K562 (cell line): ENCODE results near the gene LRP1-AS. TPM values are rescaled to one million over a fixed set of nuclear protein-coding genes. Genes with fewer than 3 reads are reported as not detected.
A peak's percentile ranks its signal among the peaks of the same experiment; 100 is the strongest.

ENCODE experiments used
- ATAC-seq: fragments of 200-7000 bp; cut with Tn5 transposase; 3 replicates; pipeline ENCODE4 v1.9.1; 2020; ENCODE audit warnings: moderate library complexity
- BruUV-seq: library from RNA; stranded (reverse); fragments of 400-500 nt; replicated peaks from 2 replicates; lab custom pipeline; 2021; lab: Mats Ljungman, UMichigan
- CTCF ChIA-PET: fragments of 300-600 bp; formaldehyde crosslinking; extraction: SDS; loops from one replicate; lab custom pipeline; 2021; ENCODE audit warnings: low intra/inter-chr PET ratio; lab: Yijun Ruan, JAX
- POLR2A ChIA-PET: fragments of 300-600, 350-650 bp; sonication (Branson Sonifier 250); formaldehyde crosslinking; extraction: SDS; loops from one replicate; lab custom pipeline; 2021; ENCODE audit warnings: antibody characterized with exemption, inconsistent platforms; lab: Yijun Ruan, JAX
- DNase-seq, 4 experiments: peaks; one replicate each; pipeline versions ENCODE4 v3.0.0 to v3.0.0-alpha.2; 2011 to 2018; ENCODE audit warnings: low spot score in 3 of 4, mixed read lengths in 3 of 4; ENCODE audit errors: extremely low read depth in 1 of 4
- FAIRE-seq: peaks from 2 replicates; lab custom pipeline; 2011; peaks lifted over from hg19 to GRCh38; lab: Jason Lieb, UNC
- H2AFZ ChIP-seq: 2 replicates; pipeline ENCODE4 v1.6.0; 2011; ENCODE audit warnings: low read depth, low read length, control low read depth, inconsistent platforms
- H3K27ac ChIP-seq: fragments of 200-600 bp; 3 replicates; pipeline ENCODE4 v1.8.0; 2011; ENCODE audit warnings: low read depth, mild to moderate bottlenecking, control low read depth, inconsistent platforms, low read length, moderate library complexity, mixed read lengths; ENCODE audit errors: extremely low read depth
- H3K27me3 ChIP-seq, 2 experiments: fragments of 300-600 bp in 1 of 2; 2 replicates in 1 of 2; 3 replicates in 1 of 2; pipeline versions ENCODE4 v1.6.0 to v1.8.0; 2011; ENCODE audit warnings: inconsistent platforms in 2 of 2, low read length in 2 of 2, mild to moderate bottlenecking in 1 of 2, mixed read lengths in 1 of 2, moderate library complexity in 1 of 2; ENCODE audit not compliant: control insufficient read depth in 2 of 2, insufficient read depth in 2 of 2
- H3K36me3 ChIP-seq: fragments of 300-600 bp; 3 replicates; pipeline ENCODE4 v1.8.0; 2011; ENCODE audit warnings: mild to moderate bottlenecking, low read length, inconsistent platforms; ENCODE audit not compliant: control insufficient read depth, insufficient read depth
- H3K4me1 ChIP-seq, 2 experiments: fragments of 200-600 bp in 1 of 2; replicated peaks in 1 of 2; 2 replicates in 1 of 2; 3 replicates in 1 of 2; pipeline versions ENCODE4 v1.5.1 to v1.8.0; 2011; ENCODE audit warnings: inconsistent platforms in 2 of 2, low read length in 2 of 2, mild to moderate bottlenecking in 1 of 2, mixed read lengths in 1 of 2, moderate library complexity in 1 of 2; ENCODE audit not compliant: control insufficient read depth in 2 of 2, insufficient read depth in 2 of 2
- H3K4me2 ChIP-seq: 2 replicates; pipeline ENCODE4 v1.6.1; 2011; ENCODE audit warnings: low read length, control low read depth, inconsistent platforms, mixed read lengths; ENCODE audit not compliant: insufficient read depth
- H3K4me3 ChIP-seq: fragments of 200-600 bp; sonication (generic), shearing (Covaris generic); 2 replicates; pipeline ENCODE4 v1.5.1; 2016; ENCODE audit warnings: control low read depth, inconsistent platforms
- H3K79me2 ChIP-seq: fragments of 200-600 bp; 3 replicates; pipeline ENCODE4 v1.8.0; 2011; ENCODE audit warnings: low read length, inconsistent platforms; ENCODE audit not compliant: control insufficient read depth, insufficient read depth
- H3K9ac ChIP-seq, 2 experiments: 2 replicates each; pipeline versions ENCODE4 v1.6.0 to v1.6.1; 2011; ENCODE audit warnings: low read depth in 2 of 2, low read length in 2 of 2, control low read depth in 1 of 2, inconsistent platforms in 1 of 2, mild to moderate bottlenecking in 1 of 2, mixed read lengths in 1 of 2; ENCODE audit not compliant: insufficient read depth in 1 of 2
- H3K9me1 ChIP-seq: one replicate; pipeline ENCODE4 v1.6.0; 2011; ENCODE audit warnings: inconsistent platforms, mild to moderate bottlenecking, low read length, moderate library complexity; ENCODE audit not compliant: control insufficient read depth, insufficient read depth
- H3K9me3 ChIP-seq: replicated peaks from 2 replicates; pipeline ENCODE4 v1.5.1; 2011; ENCODE audit warnings: low read depth, low read length, inconsistent platforms; ENCODE audit not compliant: control insufficient read depth, insufficient read depth
- H4K20me1 ChIP-seq: replicated peaks from 2 replicates; pipeline ENCODE4 v1.6.1; 2011; ENCODE audit warnings: low read length, inconsistent platforms, mixed read lengths; ENCODE audit not compliant: control insufficient read depth, insufficient read depth
- ELK3 ChIP-seq: fragments of 450-650 bp; formaldehyde crosslinking; IDR thresholded peaks from 2 replicates; pipeline ENCODE4 v1.4.0; 2020; ENCODE audit warnings: mild to moderate bottlenecking
- FOXK1 ChIP-seq: sonication (generic); formaldehyde crosslinking; IDR thresholded peaks from 2 replicates; pipeline ENCODE4 v1.8.0; 2022; ENCODE audit warnings: missing genetic modification reagents, mild to moderate bottlenecking, borderline replicate concordance
- NFYB ChIP-seq: IDR thresholded peaks from 2 replicates; pipeline ENCODE4 v1.6.1; 2011; ENCODE audit warnings: mild to moderate bottlenecking, moderate library complexity; ENCODE audit not compliant: insufficient read length; ENCODE audit errors: extremely low read depth
- RERE ChIP-seq: sonication (generic); formaldehyde crosslinking; IDR thresholded peaks from 2 replicates; pipeline ENCODE4 v1.8.0; 2023; ENCODE audit warnings: missing genetic modification reagents, mild to moderate bottlenecking, borderline replicate concordance
- TCF15 ChIP-seq: fragments of 250-450 bp; sonication (Bioruptor Pico); IDR thresholded peaks from 2 replicates; pipeline ENCODE4 v1.8.0; 2022; ENCODE audit warnings: moderate library complexity, mild to moderate bottlenecking, inconsistent platforms
- THAP12 ChIP-seq: fragments of 250-450 bp; sonication (Bioruptor Pico); IDR thresholded peaks from 2 replicates; pipeline ENCODE4 v1.9.0; 2021; ENCODE audit warnings: mild to moderate bottlenecking, inconsistent platforms
- U2AF1 ChIP-seq: fragments of 200-400 bp; formaldehyde crosslinking; optimal IDR thresholded peaks from 2 replicates; pipeline ENCODE3; 2017; ENCODE audit warnings: mild to moderate bottlenecking, low read depth, low read length, moderate library complexity
- USF1 ChIP-seq: sonication (generic); formaldehyde crosslinking; IDR thresholded peaks from 2 replicates; pipeline ENCODE4 v1.9.0; 2022; ENCODE audit warnings: mild to moderate bottlenecking, missing genetic modification reagents
- ZFP36 ChIP-seq: fragments of 150-350 bp; IDR thresholded peaks from 2 replicates; pipeline ENCODE4 v1.6.1; 2018; ENCODE audit warnings: low read length, low read depth; ENCODE audit not compliant: partially characterized antibody
- ZNF217 ChIP-seq: sonication (generic); formaldehyde crosslinking; IDR thresholded peaks from 2 replicates; pipeline ENCODE4 v1.8.0; 2022; ENCODE audit warnings: mild to moderate bottlenecking, missing genetic modification reagents
- WGBS: fragments of 100-300 bp; shearing (Covaris generic); methylation state at CpG from one replicate; pipeline ENCODE4 v1.1.6; 2016; ENCODE audit warnings: low coverage, mixed read lengths; ENCODE audit not compliant: insufficient coverage; ENCODE audit errors: missing lambda C conversion rate; 5-methylcytosine and 5-hydroxymethylcytosine counted together
- in situ Hi-C: fragments of 300-500 bp; cut with MboI; formaldehyde crosslinking; loops from 4 replicates; pipeline ENCODE4 v1.15.0; 2018; ENCODE audit warnings: inconsistent platforms, mixed read lengths
- intact Hi-C: fragments of 100-400 bp; cut with micrococcal nuclease; formaldehyde crosslinking; loops from 2 replicates; pipeline ENCODE4 v1.14.2; 2022
- polyA plus RNA-seq, 8 experiments: library from polyadenylated mRNA; depleted of rRNA in 4 of 8; stranded (reverse) in 5 of 8; unstranded in 3 of 8; fragments of >200 nt; fragmentation: Nextera tagmentation in 2 of 8; fragmentation: Illumina TruSeq in 1 of 8; extraction: Ambion mirVana in 2 of 8; extraction: Trizol in 1 of 8; gene quantifications; 2 replicates each; pipeline versions ENCODE4 v1.2.1 to v1.2.3, GENCODE V29; 2011 to 2014; ENCODE audit warnings: inconsistent platforms in 1 of 8, missing spikeins in 1 of 8
- total RNA-seq, 7 experiments: library from RNA; depleted of rRNA in 6 of 7; stranded (reverse); fragments of >200 nt in 6 of 7; fragmentation: Illumina TruSeq in 2 of 7; extraction: Trizol in 2 of 7; gene quantifications; 2 replicates each; pipeline versions ENCODE4 v1.2.1 to v1.2.3, GENCODE V29; 2011 to 2021; ENCODE audit warnings: low replicate concordance in 1 of 7

LRP1-AS gene
- total and polyA plus RNA-seq, 9 of the 15 experiments (the other 6 are each of a cell fraction or from before 2014, with no cell fraction given), result not detected

GRCh38 chr12:57195611-57196371 lies 48.4 kb upstream of the LRP1-AS start:
- no peaks in the 10 kb centered on the region for H3K79me2 ChIP-seq
- no peak for FAIRE-seq
- no peak overlapping the region for H3K4me3 ChIP-seq
- 4% methylated on average over 33 of the region's 34 CpGs for WGBS
- no TSS peak for BruUV-seq
- intact Hi-C loops (loop anchor here (5.0 kb wide), 1 partner anchor 47 kb away; no protein-coding TSS in a partner anchor), in situ Hi-C loops (no loop called here)
- H2AFZ ChIP-seq, result no peak overlapping the region
- ATAC-seq, result peak; percentile 79
- POLR2A ChIA-PET, result interaction anchor here (0.6 to 1.0 kb wide), 2 partner anchors 45 to 89 kb away, joined by 3 to 4 read pairs; no protein-coding TSS in a partner anchor
- H3K27me3 ChIP-seq, result peaks cover 65 to 98% of the 10 kb centered on the region in 2 experiments; a peak in 4 of 5 replicates
- H3K9me3 ChIP-seq, result no peaks in the 10 kb centered on the region
- no peak overlapping the region for H3K27ac ChIP-seq
- no peak overlapping the region for H3K9ac ChIP-seq
- no peaks in the 10 kb centered on the region for H3K9me1 ChIP-seq
- DNase-seq, result peak in 3 of 4 experiments; percentile 43 to 47 (median 46)
- H3K4me2 ChIP-seq, result no peak overlapping the region
- CTCF ChIA-PET, result no interaction called here
- no peaks in the 10 kb centered on the region for H3K36me3 ChIP-seq
- peaks cover 44% of the 10 kb centered on the region for H4K20me1 ChIP-seq
- H3K4me1 ChIP-seq, result peaks cover 0 to 67% of the 10 kb centered on the region in 2 experiments; a peak in 2 of 5 replicates
- TF ChIP-seq U2AF1 (no peak), USF1 (CRISPR knock-in tag) (no peak), FOXK1 (CRISPR knock-in tag) (no peak), NFYB (no peak), ELK3 (CRISPR knock-in tag) (no peak), RERE (CRISPR knock-in tag) (no peak), THAP12 (CRISPR knock-in tag) (no peak), TCF15 (CRISPR knock-in tag) (no peak), ZNF217 (CRISPR knock-in tag) (no peak), ZFP36 (peak; percentile 55)
